ENCODE measurements around the gene BOD1.

BOD1 gene

GRCh38 chr5:173577166-173577565 lies 39.3 kb downstream of the BOD1 start:
- no peak for DNase-seq (ENCODE audit: low spot score)

- no peak for DNase-seq (ENCODE audit: low spot score)
Observed at GRCh38 chr5:173575985-173576384, 40.5 kb downstream of the BOD1 start.

GRCh38 chr5:173574983-173575382 lies 41.5 kb downstream of the BOD1 start:
- DNase-seq (ENCODE audit: low spot score), result no peak

GRCh38 chr5:173573126-173573960 lies 43.1 kb downstream of the BOD1 start:
- peak; percentile 89 for DNase-seq (ENCODE audit: low spot score)

- no peak for DNase-seq (ENCODE audit: low spot score)
Observed at GRCh38 chr5:173572431-173573125, 43.9 kb downstream of the BOD1 start.

- DNase-seq (ENCODE audit: low spot score), result no peak
Observed at GRCh38 chr5:173570321-173571090, 45.9 kb downstream of the BOD1 start.

- DNase-seq (ENCODE audit: low spot score), result no peak
Observed at GRCh38 chr5:173568703-173569102, 47.7 kb downstream of the BOD1 start.

- no peak for DNase-seq (ENCODE audit: low spot score)
Observed at GRCh38 chr5:173568128-173568527, 48.3 kb downstream of the BOD1 start.

- DNase-seq (ENCODE audit: low spot score), result no peak
Observed at GRCh38 chr5:173567548-173567947, 48.9 kb downstream of the BOD1 start.

- no peak for DNase-seq (ENCODE audit: low spot score)
Observed at GRCh38 chr5:173565491-173566072, 50.9 kb downstream of the BOD1 start.

GRCh38 chr5:173564106-173564505 lies 52.3 kb downstream of the BOD1 start:
- no peak for DNase-seq (ENCODE audit: low spot score)

GRCh38 chr5:173563246-173563645 lies 53.2 kb downstream of the BOD1 start:
- DNase-seq (ENCODE audit: low spot score), result no peak

- no peak for DNase-seq (ENCODE audit: low spot score)
Observed at GRCh38 chr5:173562451-173562850, 54.0 kb downstream of the BOD1 start.
